Measurements from ENCODE around the gene UQCRH.

The UQCRH gene

GRCh38 chr1:46303038-46303871 is at the start of gene UQCRH, which contains the start of gene LRRC41:
Gene UQCRH, plus strand, starts transcription at chr1:46303698. Its CDS starts 69 bp downstream, at chr1:46303767.
Gene LRRC41, minus strand, starts transcription at chr1:46303616. Its CDS starts 294 bp downstream, at chr1:46303322.
- peak; percentile 95 for DNase-seq (ENCODE audit: low read depth, low spot score)

GRCh38 chr1:46254668-46255067 is 48.8 kb upstream of the UQCRH start:
- DNase-seq (ENCODE audit: low read depth, low spot score): no peak

- DNase-seq (ENCODE audit: low read depth, low spot score): no peak
Measured at GRCh38 chr1:46256523-46256922, 47.0 kb upstream of the UQCRH start.

GRCh38 chr1:46262508-46262907 is 41.0 kb upstream of the UQCRH start:
- DNase-seq (ENCODE audit: low read depth, low spot score): no peak

DNA sequence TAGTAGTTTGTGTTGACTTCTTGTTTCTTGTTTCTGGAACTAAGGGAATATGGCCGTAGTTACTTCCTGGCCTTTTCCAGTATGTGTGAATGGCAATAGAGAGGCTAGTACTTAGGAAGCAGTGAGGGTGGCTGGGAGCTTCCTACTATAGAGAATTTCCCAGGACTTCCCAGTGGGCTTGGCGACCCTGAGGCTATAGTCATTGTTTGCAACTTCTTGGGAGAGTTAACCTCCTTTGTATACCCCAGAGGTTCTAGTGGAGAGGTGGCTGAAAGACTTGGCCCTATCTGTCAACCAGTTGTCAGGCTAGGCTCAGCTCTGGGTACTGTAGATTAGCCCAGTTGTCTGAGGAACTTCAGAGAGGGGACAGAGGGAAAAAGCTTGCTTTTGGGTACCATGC is 40.4 kb upstream of the UQCRH start:
- DNase-seq (ENCODE audit: low read depth, low spot score): no peak

DNA sequence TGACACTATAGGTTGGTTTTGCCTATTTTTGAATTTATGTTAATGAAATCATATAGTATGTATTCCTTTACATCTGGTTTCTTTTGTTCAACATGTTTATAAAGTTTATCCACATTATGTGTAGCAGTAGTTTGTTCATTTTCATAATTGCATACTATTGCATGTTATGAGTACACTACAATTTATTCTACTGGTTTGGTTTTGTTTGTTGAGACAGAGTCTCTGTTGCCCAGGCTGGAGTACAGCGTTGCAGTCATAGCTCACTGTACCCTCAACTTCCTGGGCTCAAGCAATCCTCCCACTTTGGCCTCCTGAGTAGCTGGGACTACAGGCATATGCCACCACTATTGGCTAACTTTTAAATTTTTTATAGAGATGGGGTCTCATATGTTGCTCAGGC is 34.9 kb upstream of the UQCRH start:
- no peak for DNase-seq (ENCODE audit: low read depth, low spot score)

DNA sequence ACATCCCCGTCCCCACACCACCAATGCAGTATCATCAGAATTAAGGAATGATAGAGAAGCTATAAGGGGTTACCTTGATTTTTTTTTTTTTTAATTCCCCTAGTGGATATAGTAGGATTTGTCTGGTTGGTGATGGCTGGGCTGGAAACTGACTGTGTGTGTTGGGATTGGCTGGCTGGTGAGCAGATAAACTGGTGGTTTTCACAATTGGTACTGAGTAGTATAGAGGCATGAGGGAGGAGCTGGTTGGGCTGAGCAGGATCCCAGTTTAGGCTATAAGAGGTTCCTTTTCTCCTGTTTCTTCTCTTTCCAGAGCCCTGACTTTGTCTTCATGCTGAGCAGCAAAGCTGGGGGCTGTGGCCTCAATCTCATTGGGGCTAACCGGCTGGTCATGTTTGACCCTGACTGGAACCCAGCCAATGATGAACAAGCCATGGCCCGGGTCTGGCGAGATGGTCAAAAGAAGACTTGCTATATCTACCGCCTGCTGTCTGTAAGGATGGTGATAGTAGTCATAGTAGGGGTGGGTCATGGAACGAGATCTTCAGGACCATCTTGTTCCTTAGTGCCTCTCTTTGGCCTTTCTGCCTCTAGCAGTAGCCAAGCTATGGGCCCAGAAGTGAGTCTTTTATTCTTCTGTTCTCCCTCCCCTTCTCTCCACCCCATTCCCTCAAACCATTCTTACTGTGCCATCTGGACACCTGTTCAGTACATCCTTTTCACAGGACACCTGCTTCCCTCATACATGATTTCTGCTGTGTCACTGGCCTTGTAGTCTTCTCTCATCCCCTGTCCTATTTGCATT is 29.1 kb upstream of the UQCRH start:
- DNase-seq (ENCODE audit: low read depth, low spot score): no peak

GRCh38 chr1:46275030-46275337 is 28.5 kb upstream of the UQCRH start:
- no peak for DNase-seq (ENCODE audit: low read depth, low spot score)

DNA sequence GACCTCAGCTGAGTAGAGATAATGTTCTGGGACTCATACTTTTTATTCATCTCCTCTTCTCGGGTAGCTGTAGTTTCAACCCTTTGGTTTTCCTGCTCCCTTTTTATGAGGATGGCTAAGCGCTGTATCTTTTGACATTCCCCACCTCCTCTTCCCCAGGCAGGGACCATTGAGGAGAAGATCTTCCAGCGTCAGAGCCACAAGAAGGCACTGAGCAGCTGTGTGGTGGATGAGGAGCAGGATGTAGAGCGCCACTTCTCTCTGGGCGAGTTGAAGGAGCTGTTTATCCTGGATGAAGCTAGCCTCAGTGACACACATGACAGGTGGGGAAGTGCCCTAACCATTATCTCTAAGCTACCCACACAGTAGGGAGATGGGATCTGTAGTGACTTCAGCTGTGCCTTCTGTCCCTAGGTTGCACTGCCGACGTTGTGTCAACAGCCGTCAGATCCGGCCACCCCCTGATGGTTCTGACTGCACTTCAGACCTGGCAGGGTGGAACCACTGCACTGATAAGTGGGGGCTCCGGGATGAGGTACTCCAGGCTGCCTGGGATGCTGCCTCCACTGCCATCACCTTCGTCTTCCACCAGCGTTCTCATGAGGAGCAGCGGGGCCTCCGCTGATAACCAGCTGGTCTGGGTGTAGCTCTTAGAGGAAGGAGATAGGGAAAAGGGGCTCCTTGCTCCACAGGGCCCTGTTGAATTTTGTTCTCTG is 25.7 kb upstream of the UQCRH start:
- DNase-seq (ENCODE audit: low read depth, low spot score): no peak

DNA sequence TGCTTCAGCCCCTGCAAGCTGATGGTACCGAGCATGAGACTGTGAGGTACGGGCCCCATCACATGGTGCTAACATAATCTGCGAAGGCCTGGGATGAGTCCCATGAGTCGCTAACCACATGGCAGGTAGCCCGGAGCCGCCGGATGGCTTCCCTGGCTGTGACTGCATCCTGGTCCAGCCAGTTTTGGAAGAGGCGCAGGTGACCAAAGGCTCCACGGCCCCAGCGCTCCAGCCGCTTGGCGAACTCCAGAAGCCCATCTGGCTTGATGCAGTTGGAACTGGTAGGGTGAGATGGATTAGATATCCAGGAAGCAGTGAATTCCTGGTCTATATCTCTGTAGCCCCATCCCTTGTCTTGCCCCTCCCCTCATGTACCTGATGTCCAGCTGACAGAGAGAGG is 24.7 kb upstream of the UQCRH start:
- no peak for DNase-seq (ENCODE audit: low read depth, low spot score)

DNA sequence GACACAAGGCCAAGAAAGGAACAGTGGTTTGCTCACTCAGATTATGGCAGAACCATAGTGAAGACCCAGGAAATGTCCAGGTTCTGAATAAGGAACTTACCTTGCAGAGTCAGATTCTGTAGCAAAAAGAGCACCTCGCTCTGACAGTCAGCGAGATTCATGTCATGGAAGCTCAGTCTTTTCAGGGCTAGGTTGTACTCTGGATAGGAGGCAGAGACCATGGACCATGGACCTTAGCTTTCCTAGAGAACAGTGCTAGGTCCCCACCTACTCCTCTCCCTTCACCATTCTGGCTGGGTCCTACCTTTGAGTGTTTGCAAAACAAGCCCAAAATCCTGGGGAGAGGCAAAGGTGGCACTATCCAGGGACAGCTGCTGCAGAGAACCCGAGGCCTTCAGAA is 23.4 kb upstream of the UQCRH start:
- DNase-seq (ENCODE audit: low read depth, low spot score): no peak

DNA sequence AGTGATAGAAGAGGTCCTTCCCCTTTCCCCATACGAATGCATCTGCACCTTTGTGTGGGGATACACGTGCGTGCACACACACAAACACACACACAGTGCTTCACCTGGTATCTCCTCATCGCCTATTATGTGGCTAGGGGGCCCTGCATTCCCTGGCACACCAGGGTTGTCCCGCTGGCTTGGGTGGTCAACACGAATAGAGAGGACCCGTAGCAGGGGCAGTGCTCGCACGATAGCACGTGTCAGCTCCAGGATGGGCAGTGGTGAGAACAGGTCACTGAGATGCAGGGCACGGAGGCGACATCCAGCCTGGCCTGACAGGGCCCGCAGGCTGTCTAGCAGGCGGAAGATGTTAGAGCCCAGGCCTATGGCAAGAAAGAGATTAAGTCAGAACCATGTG is 22.5 kb upstream of the UQCRH start:
- DNase-seq (ENCODE audit: low read depth, low spot score): no peak

DNA sequence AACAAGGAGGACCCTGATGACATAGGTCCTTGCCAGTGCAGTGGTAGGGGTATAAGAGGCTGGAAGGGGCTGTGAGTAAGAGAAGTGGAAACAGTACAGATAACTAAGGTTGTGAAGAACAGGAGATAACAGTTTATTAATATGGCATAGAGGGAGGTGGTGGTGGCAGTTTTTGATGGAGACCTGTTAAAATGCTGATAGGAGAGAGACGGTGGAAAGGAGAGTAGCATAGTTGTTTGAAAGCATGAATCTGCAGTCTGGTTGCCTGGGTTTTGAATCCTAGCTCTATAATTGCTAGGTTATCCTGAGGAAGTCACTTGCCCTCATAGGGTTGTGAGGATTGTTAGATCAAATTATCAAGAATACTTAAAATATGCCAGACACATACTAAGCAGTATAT is 19.4 kb upstream of the UQCRH start:
- no peak for DNase-seq (ENCODE audit: low read depth, low spot score)

DNA sequence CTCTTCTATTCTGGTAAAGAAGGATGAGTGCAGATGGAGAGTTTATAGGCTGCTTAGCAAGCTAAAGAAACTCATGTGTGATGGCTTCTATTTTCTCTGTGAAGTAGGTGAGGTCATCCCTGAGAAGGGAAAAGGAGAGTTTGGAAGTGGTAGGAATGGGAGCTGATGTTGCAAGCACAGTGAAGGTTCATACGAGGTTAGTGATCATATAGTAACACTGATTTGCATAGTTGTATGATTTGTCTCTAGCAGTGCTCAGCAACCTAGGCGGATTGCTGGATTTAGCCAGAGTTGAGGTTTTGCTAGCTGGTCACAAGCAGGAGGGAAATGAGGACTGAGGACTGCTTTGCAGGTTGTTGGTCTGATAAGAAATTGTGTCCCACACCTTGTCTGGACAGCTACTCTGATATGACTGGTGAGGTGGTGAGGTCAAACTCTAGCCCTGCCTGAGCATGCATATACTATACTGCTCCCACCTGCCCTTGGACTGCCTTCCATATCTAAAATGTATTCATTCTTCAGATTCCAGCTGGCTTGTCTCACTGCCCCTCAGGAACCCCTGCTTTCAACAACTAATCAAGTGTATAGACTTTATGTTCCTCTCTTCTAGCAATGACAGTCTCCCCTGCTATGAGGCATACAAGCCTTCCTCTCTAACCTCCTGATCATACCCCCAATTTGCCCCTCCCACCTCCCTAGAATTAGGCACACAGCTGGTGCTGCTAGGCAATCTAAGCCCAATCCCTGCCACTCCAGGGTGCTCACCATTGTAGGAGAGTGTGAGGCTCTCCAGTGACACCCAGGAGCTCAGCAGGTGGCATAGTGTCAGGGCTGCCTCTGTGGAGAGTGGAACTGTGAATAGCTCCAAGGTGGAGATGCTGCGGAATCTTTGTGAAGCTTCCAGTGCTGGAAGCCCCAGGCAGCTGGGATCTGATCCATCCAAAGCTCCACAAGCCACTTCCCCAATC is 18.6 kb upstream of the UQCRH start:
- no peak for DNase-seq (ENCODE audit: low read depth, low spot score)

GRCh38 chr1:46285730-46286477 is 17.6 kb upstream of the UQCRH start:
- no peak for DNase-seq (ENCODE audit: low read depth, low spot score)

GRCh38 chr1:46288485-46289133 is 14.9 kb upstream of the UQCRH start:
- DNase-seq (ENCODE audit: low read depth, low spot score): no peak

- DNase-seq (ENCODE audit: low read depth, low spot score): no peak
Measured at GRCh38 chr1:46289134-46289494, 14.4 kb upstream of the UQCRH start.

DNA sequence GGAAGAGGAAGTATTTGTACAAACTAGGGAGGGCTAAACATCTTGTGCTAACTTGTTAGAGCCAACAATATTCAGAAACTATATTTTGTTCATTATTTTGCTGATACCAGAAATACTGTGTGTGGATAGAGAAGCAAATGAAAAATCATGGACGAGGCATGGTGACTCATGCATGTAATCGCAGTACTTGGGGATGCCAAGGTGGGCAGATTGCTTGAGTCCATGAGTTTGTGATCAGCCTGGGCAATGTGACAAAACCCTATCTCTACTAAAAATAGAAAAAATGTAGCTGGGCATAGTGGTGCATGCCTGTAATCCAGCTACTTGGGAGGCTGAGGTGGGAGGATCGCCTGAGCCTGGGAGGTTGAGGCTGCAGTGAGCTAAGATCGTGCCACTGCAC is 13.5 kb upstream of the UQCRH start:
- no peak for DNase-seq (ENCODE audit: low read depth, low spot score)

- DNase-seq (ENCODE audit: low read depth, low spot score): no peak
Measured at GRCh38 chr1:46295306-46295705, 8.2 kb upstream of the UQCRH start.

DNA sequence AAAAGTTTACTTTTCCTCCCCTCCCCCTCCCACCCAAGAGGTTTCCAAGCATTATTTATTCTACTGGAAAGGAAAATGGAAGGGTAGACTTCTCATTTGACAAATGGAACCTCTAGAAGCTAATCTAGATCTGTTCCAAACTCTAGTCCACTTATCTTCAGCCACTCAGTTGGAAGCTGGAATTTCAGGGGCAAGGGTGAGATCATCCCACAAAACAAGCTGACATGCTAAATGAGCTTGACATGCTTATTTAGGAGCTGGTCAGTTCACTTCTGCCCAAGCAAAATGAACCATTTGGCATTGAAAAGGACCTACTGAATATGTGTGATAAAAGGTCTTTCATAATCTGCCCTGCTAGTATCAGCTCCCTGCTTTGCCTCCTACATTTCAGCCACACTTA is 5.1 kb upstream of the UQCRH start:
- no peak for DNase-seq (ENCODE audit: low read depth, low spot score)
